Thyroid gland (tissue), 4 donors: Measurements from ENCODE around the gene ZBTB7C.

Source experiments
- CTCF ChIP-seq, 6 experiments: fragments of 200-600 bp in 3 of 6; fragments of 450-650 bp in 3 of 6; sonication (generic) in 3 of 6; IDR thresholded peaks; one replicate each; pipeline ENCODE4 v1.5.1; 2016 to 2019; ENCODE audit warnings: antibody characterized with exemption in 6 of 6, mild to moderate bottlenecking in 2 of 6, inconsistent platforms in 1 of 6, moderate library complexity in 1 of 6
- POLR2A ChIP-seq, 2 donors: fragments of 450-650 bp; IDR thresholded peaks; one replicate each; pipeline ENCODE4 v1.6.1; 2017; ENCODE audit warnings: antibody characterized with exemption in 2 of 2, mild to moderate bottlenecking in 2 of 2, moderate library complexity in 1 of 2

DNA sequence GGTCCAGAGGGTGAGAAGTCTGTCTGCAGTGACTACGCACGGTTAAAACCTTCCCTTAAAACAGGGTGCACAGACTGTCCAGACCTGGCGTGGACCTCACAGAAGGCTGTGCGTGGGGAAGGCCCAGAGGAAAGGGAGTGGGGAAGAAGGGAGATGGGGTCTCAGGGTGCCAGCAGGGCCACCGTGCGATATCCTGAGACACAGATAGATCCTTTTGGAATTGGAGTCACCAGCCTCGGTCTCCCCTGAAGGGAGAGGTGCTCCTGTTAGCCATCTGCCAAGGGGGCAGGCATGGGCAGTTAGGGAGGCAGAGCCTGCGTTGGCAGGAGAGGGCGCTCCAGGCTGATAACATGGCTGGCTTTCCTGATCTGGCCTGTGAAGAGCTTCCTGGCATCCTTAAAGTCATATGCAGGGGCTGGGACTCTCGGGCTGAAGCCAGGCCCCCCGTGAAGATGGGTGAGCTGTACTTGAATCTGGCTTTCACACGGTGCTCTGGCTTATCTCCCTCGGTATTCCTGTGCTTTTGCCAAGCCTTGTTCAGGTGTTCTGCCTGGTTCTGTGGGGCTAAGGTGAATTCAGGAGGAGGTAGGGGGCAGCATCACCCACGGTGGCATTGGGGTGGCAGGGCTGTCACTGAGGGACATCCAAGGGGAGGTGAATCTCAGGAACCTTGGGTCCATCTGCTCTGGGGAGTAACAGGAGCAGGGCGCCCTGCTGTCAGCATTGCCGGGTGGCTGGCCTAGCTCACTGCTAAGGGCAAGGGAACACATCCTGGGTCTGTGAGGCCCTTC lies 371.5 kb downstream of the ZBTB7C start:
- peak in 4 of 6 experiments; percentile 47 to 63 (median 58) for TF ChIP-seq CTCF (IDR thresholded peaks at IDR 0.05)
- no peak for TF ChIP-seq POLR2A (IDR thresholded peaks at IDR 0.05)
